ENCODE measurements around the gene RCE1. TPM values are rescaled to one million over a fixed set of nuclear protein-coding genes. Genes with fewer than 3 reads are reported as not detected.

Gene RCE1
- total RNA-seq, 2 experiments from 2014 or later: 60.1 to 63.0 TPM

DNA sequence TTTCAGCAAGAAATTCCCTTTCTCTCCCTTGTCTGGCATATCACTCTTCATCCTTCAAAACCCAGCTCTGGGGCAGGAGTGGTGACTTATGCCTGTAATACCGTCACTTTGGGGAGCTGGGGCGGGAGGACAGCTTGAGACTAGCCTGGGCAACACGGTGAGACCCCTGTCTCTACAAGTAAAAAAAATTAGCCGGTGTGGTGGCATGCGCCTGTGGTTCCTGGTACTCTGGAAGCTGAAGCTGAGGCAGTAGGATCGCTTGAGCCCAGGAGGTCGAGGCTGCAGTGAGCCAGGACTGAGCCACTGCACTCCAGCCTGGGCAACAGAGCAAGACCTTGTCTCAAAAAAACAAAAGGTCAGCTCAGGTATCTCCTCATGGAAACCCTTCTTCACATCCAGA is 1.4 kb upstream of the RCE1 start:
- TF ChIP-seq, protein P1, sequence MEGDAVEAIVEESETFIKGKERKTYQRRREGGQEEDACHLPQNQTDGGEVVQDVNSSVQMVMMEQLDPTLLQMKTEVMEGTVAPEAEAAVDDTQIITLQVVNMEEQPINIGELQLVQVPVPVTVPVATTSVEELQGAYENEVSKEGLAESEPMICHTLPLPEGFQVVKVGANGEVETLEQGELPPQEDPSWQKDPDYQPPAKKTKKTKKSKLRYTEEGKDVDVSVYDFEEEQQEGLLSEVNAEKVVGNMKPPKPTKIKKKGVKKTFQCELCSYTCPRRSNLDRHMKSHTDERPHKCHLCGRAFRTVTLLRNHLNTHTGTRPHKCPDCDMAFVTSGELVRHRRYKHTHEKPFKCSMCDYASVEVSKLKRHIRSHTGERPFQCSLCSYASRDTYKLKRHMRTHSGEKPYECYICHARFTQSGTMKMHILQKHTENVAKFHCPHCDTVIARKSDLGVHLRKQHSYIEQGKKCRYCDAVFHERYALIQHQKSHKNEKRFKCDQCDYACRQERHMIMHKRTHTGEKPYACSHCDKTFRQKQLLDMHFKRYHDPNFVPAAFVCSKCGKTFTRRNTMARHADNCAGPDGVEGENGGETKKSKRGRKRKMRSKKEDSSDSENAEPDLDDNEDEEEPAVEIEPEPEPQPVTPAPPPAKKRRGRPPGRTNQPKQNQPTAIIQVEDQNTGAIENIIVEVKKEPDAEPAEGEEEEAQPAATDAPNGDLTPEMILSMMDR (IDR thresholded peaks at IDR 0.05): no peak
- no peak for ATAC-seq (ENCODE audit: poor library complexity)
- Histone ChIP-seq H3K27me3 (ENCODE audit: control insufficient read depth in 1 of 2, insufficient read depth in 2 of 2, low read length in 2 of 2) (no peaks in the 10 kb centered on the region), H3K4me1 (ENCODE audit: insufficient read depth, low read length) (peaks cover 49% of the 10 kb centered on the region), H3K9me3 (ENCODE audit: control insufficient read depth in 1 of 2, insufficient read depth in 1 of 2, low read length in 2 of 2) (no peaks in the 10 kb centered on the region), H3K27ac (ENCODE audit: low read depth in 1 of 2, low read length in 2 of 2) (peak overlapping the region; percentile 97 to 99), H3K4me3 (ENCODE audit: low read length) (peak overlapping the region; percentile 96), H3K36me3 (ENCODE audit: insufficient read depth, low read length) (peaks cover 37% of the 10 kb centered on the region)
- Mint-ChIP-seq H3K4me3 (peak overlapping the region; percentile 94), H3K36me3 (ENCODE audit: low read depth) (peaks cover 51% of the 10 kb centered on the region), H3K9me3 (no peaks in the 10 kb centered on the region), H3K27me3 (no peaks in the 10 kb centered on the region), H3K4me1 (ENCODE audit: low read depth) (peaks cover 52% of the 10 kb centered on the region), H3K27ac (peak overlapping the region; percentile 96)
- intact Hi-C loops (cut with DNase I, micrococcal nuclease): loop anchor here (1.0 to 5.0 kb wide), 4 partner anchors 97 to 497 kb away; partner anchors contain the start of genes BRMS1 (in 1 of the 2) and PC (in 1 of the 2)
- peak in 1 of 14 experiments; percentile 13 for DNase-seq
- POLR2A ChIA-PET: interaction anchor here (1.0 to 6.0 kb wide), 9 partner anchors 8 to 362 kb away, joined by 6 to 47 read pairs (median 12); partner anchors contain the start of genes DPP3, PC, RBM4 and RBM4B
- CTCF ChIA-PET: interaction anchor here (1.3 to 2.7 kb wide), 2 partner anchors 164 to 403 kb away, joined by 7 to 8 read pairs; partner anchors contain the start of genes MRPL11 and RBM4B

DNA sequence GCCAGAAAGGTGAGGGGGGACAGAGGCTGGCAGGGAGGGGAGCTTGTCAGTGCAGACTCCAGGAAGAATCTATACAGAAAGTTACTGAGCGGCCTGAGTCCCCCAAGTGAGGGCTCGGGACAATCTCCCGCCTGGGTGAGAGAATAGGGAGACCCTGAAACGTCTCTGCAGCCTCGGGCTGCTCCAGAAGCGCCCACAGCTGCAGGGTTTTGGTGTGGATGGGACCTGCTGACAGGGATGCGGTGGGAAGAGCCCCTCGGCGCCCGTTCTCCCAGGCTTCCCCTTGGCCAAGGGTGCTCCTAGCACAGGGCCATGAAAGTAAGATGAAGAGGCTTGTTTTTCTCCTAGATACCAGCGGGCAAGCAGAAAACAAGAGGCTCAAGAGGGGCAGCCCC is 743 bp upstream of the RCE1 start:
- Histone ChIP-seq H3K4me1 (ENCODE audit: insufficient read depth, low read length) (peaks cover 49% of the 10 kb centered on the region), H3K36me3 (ENCODE audit: insufficient read depth, low read length) (peaks cover 38% of the 10 kb centered on the region), H3K27me3 (ENCODE audit: control insufficient read depth in 1 of 2, insufficient read depth in 2 of 2, low read length in 2 of 2) (no peaks in the 10 kb centered on the region), H3K9me3 (ENCODE audit: control insufficient read depth in 1 of 2, insufficient read depth in 1 of 2, low read length in 2 of 2) (no peaks in the 10 kb centered on the region), H3K4me3 (ENCODE audit: low read length) (peak overlapping the region; percentile 96), H3K27ac (ENCODE audit: low read depth in 1 of 2, low read length in 2 of 2) (peak overlapping the region; percentile 97 to 99)
- CTCF ChIA-PET: interaction anchor here (1.0 to 2.7 kb wide), 4 partner anchors 8 to 404 kb away, joined by 4 to 8 read pairs (median 6); partner anchors contain the start of genes MRPL11 and RBM4B
- intact Hi-C loops (cut with DNase I, micrococcal nuclease): loop anchor here (1.0 to 5.0 kb wide), 4 partner anchors 98 to 498 kb away; partner anchors contain the start of genes BRMS1 (in 1 of the 2) and PC (in 1 of the 2)
- DNase-seq (no peak), ATAC-seq (ENCODE audit: poor library complexity) (no peak)
- H3K4me1 Mint-ChIP-seq (ENCODE audit: low read depth): peaks cover 52% of the 10 kb centered on the region
- H3K4me3 Mint-ChIP-seq: peak overlapping the region; percentile 94
- H3K9me3 Mint-ChIP-seq: no peaks in the 10 kb centered on the region
- H3K36me3 Mint-ChIP-seq (ENCODE audit: low read depth): peaks cover 53% of the 10 kb centered on the region
- H3K27ac Mint-ChIP-seq: peak overlapping the region; percentile 96
- H3K27me3 Mint-ChIP-seq: no peaks in the 10 kb centered on the region
- TF ChIP-seq, protein P1 (IDR thresholded peaks at IDR 0.05): no peak
- POLR2A ChIA-PET: interaction anchor here (0.8 to 6.0 kb wide), 24 partner anchors 9 to 1721 kb away, joined by 3 to 47 read pairs (median 6); partner anchors contain the start of genes B4GAT1, DPP3, FAU and MRPL11

DNA sequence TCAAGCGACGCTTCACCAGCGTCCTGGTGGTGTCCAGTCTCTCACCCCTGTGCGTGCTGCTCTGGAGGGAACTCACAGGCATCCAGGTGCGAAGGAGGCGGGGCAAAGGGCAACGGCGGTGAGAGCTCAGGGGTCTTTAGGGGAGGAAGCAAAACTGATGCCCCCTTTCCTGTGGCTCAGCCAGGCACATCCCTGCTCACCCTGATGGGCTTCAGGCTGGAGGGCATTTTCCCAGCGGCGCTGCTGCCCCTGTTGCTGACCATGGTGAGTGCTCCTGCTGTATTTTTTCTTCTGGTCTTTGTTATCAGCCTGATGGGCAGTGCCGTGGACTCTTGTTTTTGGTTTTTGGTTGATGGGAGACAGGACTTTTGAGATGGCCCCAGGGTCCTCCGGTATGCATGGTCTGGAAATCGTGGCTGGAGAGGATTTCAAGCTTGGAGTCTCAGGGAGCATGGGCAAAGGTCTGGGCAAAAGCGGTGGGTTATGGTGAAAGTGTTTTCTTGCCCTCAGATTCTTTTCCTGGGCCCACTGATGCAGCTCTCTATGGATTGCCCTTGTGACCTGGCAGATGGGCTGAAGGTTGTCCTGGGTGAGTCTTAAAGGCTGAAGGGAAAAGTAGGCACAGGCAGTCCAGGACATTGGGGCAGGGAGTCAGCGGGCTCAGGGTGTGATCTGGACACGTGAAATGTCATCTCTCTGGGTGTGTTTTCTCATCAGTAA is 695 bp downstream of the RCE1 start:
- Mint-ChIP-seq H3K36me3 (ENCODE audit: low read depth) (peaks cover 52% of the 10 kb centered on the region), H3K27ac (peak overlapping the region; percentile 96), H3K4me3 (peak overlapping the region; percentile 94), H3K27me3 (no peaks in the 10 kb centered on the region), H3K9me3 (no peaks in the 10 kb centered on the region), H3K4me1 (ENCODE audit: low read depth) (peaks cover 51% of the 10 kb centered on the region)
- intact Hi-C loops (cut with DNase I, micrococcal nuclease): loop anchor here (1.0 to 5.0 kb wide), 4 partner anchors 99 to 499 kb away; partner anchors contain the start of genes BRMS1 (in 2 of the 2) and PC (in 1 of the 2)
- TF ChIP-seq, protein P1 (IDR thresholded peaks at IDR 0.05): no peak
- DNase-seq (peak in 1 of 14 experiments; percentile 14), ATAC-seq (ENCODE audit: poor library complexity) (no peak)
- Histone ChIP-seq H3K9me3 (ENCODE audit: control insufficient read depth in 1 of 2, insufficient read depth in 1 of 2, low read length in 2 of 2) (no peaks in the 10 kb centered on the region), H3K4me1 (ENCODE audit: insufficient read depth, low read length) (peaks cover 49% of the 10 kb centered on the region), H3K27me3 (ENCODE audit: control insufficient read depth in 1 of 2, insufficient read depth in 2 of 2, low read length in 2 of 2) (no peaks in the 10 kb centered on the region), H3K4me3 (ENCODE audit: low read length) (peak overlapping the region; percentile 96), H3K27ac (ENCODE audit: low read depth in 1 of 2, low read length in 2 of 2) (peak overlapping the region; percentile 72 to 97), H3K36me3 (ENCODE audit: insufficient read depth, low read length) (peaks cover 29% of the 10 kb centered on the region)
- POLR2A ChIA-PET: interaction anchor here (0.8 to 6.0 kb wide), 30 partner anchors 8 to 1722 kb away, joined by 3 to 47 read pairs (median 6); partner anchors contain the start of genes B4GAT1, BBS1, CTSF and DPP3
- CTCF ChIA-PET: interaction anchor here (1.0 to 2.7 kb wide), 2 partner anchors 8 to 405 kb away, joined by 4 to 8 read pairs; partner anchors contain the start of gene MRPL11

Measured in CD4-positive, alpha-beta T cell (primary cell).